Panc1 (cell line): ENCODE data around the gene INCA1. TPM values are rescaled to one million over a fixed set of nuclear protein-coding genes. Genes with fewer than 3 reads are reported as not detected.
A peak's percentile ranks its signal among the peaks of the same experiment; 100 is the strongest.

Experiments
- ATAC-seq: fragments of 200-7000 bp; cut with Tn5 transposase; 2 replicates; pipeline ENCODE4 v1.9.1; 2020; ENCODE audit warnings: mild to moderate bottlenecking, moderate library complexity
- BruUV-seq: library from RNA; stranded (reverse); fragments of 400-500 nt; replicated peaks from 2 replicates; lab custom pipeline; 2021; lab: Mats Ljungman, UMichigan
- CTCF ChIA-PET: fragments of 300-600 bp; sonication (Branson Sonifier 250); formaldehyde crosslinking; loops from one replicate; lab custom pipeline; 2022; ENCODE audit warnings: antibody characterized with exemption; lab: Charles Lee
- POLR2A ChIA-PET: fragments of 300-600 bp; sonication (Branson Sonifier 250); formaldehyde crosslinking; loops from one replicate; lab custom pipeline; 2022; ENCODE audit warnings: antibody characterized with exemption; lab: Charles Lee
- DNase-seq: peaks from one replicate; pipeline ENCODE4 v3.0.0-alpha.2; 2010; ENCODE audit warnings: low read depth, low spot score
- H3K27ac ChIP-seq: 2 replicates; pipeline ENCODE4 v1.5.1; 2011; ENCODE audit warnings: mild to moderate bottlenecking, low read length, inconsistent platforms
- H3K27me3 ChIP-seq: fragments of 200-500 bp; sonication (Bioruptor generic); 2 replicates; pipeline ENCODE4 v1.6.0; 2014; ENCODE audit warnings: low read length, inconsistent platforms; ENCODE audit not compliant: control insufficient read depth, insufficient read depth
- H3K36me3 ChIP-seq: fragments of 200-500 bp; sonication (Bioruptor generic); 2 replicates; pipeline ENCODE4 v1.5.1; 2014; ENCODE audit warnings: inconsistent platforms, mild to moderate bottlenecking, low read length, moderate library complexity; ENCODE audit not compliant: control insufficient read depth, insufficient read depth
- H3K4me1 ChIP-seq: 2 replicates; pipeline ENCODE4 v1.5.1; 2011; ENCODE audit warnings: inconsistent platforms, mild to moderate bottlenecking, low read length, moderate library complexity; ENCODE audit not compliant: control insufficient read depth, insufficient read depth
- H3K4me3 ChIP-seq, 2 experiments: 2 replicates each; pipeline ENCODE4 v1.5.1; 2011 to 2012; ENCODE audit warnings: low read depth in 2 of 2, low read length in 2 of 2, mild to moderate bottlenecking in 2 of 2, inconsistent platforms in 1 of 2, moderate library complexity in 1 of 2
- H3K9me3 ChIP-seq: fragments of 200-500 bp; sonication (Bioruptor generic); 2 replicates; pipeline ENCODE4 v1.5.1; 2014; ENCODE audit warnings: low read depth, mild to moderate bottlenecking, inconsistent platforms, low read length, moderate library complexity; ENCODE audit not compliant: control insufficient read depth, insufficient read depth
- POLR2AphosphoS5 ChIP-seq: IDR thresholded peaks from 2 replicates; pipeline ENCODE4 v1.6.1; 2012; ENCODE audit warnings: mild to moderate bottlenecking, low read depth, low read length, moderate library complexity
- SIN3A ChIP-seq: IDR thresholded peaks from 2 replicates; pipeline ENCODE4 v1.6.1; 2012; ENCODE audit warnings: low read depth, mild to moderate bottlenecking, low read length, moderate library complexity, borderline replicate concordance; ENCODE audit not compliant: insufficient read depth
- TCF7L2 ChIP-seq: IDR thresholded peaks from 2 replicates; pipeline ENCODE4 v1.6.1; 2011; ENCODE audit warnings: mild to moderate bottlenecking, low read depth, low read length, inconsistent platforms
- in situ Hi-C: cut with HindIII; loops from 2 replicates; pipeline ENCODE4 v1.10.0; 2016; ENCODE audit warnings: low sequenced_read_pairs, low pct_unique_long_range_greater_than_20kb
- intact Hi-C: fragments of 100-400 bp; cut with micrococcal nuclease; formaldehyde crosslinking; loops from one replicate; pipeline ENCODE4 v1.10.0; 2022; ENCODE audit not compliant: unreplicated experiment
- total RNA-seq: library from RNA; stranded (reverse); gene quantifications from one replicate; pipeline ENCODE4 v1.2.1, GENCODE V29; 2021; ENCODE audit not compliant: unreplicated experiment
- TF ChIP-seq, protein P1 (sequence below), 2 experiments: IDR thresholded peaks; 2 replicates each; pipeline ENCODE4 v1.6.1; 2011 to 2012; ENCODE audit warnings: low read depth in 2 of 2, control low read depth in 1 of 2, low read length in 1 of 2, mild to moderate bottlenecking in 1 of 2, moderate library complexity in 1 of 2; ENCODE audit not compliant: insufficient read depth in 1 of 2
- TF ChIP-seq, protein P2 (sequence below): fragments of 450-650 bp; IDR thresholded peaks from 2 replicates; pipeline ENCODE4 v1.5.1; 2017; ENCODE audit warnings: mild to moderate bottlenecking

The INCA1 gene
- total RNA-seq, 1 experiment from 2014 or later, result 1.7 TPM

DNA sequence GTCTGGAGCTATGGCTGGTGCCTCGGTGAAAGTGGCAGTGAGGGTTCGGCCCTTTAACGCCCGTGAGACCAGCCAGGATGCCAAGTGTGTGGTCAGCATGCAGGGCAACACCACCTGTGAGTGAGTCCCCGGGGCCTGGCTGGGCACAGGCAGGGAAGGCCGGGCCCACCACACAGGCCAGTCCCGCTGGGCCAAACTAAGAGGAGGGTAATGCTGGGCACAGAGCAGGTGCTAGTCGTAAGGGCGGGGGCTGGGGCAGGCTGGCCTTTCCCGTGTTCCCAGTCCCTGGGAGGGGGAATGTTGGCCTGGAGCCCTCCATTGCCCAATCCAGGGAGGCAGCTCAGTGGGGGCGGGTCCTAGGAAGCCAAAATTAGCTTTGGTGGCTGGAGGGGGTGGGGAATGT lies 2.9 kb upstream of the INCA1 start:
- CTCF ChIA-PET, result no interaction called here

DNA sequence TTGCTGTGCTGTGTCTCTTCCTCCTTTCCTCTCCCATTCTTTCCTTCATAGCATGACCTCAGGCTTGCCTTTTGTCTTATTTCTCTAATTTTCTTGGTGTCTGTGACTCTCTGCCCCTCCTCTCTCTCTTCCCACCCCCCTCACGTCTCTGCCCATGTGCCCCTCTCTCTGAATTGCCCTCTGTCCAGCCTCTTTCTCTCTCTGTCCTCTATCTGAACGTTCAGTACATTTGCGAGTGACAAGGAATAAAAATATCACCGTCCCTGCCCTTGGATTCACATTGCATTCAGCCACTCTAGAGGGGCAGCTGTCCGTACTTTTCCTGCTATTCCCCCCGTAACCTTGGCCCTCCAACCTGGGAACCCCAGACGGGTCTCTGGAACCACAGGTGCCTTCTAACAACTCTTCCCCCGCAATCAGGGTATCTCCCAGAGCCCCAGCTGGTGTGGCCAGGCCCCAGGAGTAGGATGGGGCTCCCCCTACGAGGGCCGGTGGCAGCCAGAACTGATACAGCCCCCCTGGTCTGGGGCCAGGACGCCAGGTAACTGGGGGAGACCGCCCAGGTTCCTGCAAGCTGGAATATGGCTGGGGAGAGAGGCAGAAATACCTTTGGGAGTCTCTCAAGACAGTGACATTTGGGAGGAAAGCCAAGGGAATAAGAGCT lies 2.2 kb upstream of the INCA1 start:
- Histone ChIP-seq H3K36me3 (peaks cover 6% of the 10 kb centered on the region), H3K27ac (peak overlapping the region; percentile 83; the same call in 1 of the 2 replicates), H3K9me3 (no peaks in the 10 kb centered on the region), H3K4me1 (no peaks in the 10 kb centered on the region), H3K4me3 (peak overlapping the region; percentile 74 to 79), H3K27me3 (no peaks in the 10 kb centered on the region)
- TSS peak; percentile 87 for BruUV-seq
- TF ChIP-seq, protein P1, sequence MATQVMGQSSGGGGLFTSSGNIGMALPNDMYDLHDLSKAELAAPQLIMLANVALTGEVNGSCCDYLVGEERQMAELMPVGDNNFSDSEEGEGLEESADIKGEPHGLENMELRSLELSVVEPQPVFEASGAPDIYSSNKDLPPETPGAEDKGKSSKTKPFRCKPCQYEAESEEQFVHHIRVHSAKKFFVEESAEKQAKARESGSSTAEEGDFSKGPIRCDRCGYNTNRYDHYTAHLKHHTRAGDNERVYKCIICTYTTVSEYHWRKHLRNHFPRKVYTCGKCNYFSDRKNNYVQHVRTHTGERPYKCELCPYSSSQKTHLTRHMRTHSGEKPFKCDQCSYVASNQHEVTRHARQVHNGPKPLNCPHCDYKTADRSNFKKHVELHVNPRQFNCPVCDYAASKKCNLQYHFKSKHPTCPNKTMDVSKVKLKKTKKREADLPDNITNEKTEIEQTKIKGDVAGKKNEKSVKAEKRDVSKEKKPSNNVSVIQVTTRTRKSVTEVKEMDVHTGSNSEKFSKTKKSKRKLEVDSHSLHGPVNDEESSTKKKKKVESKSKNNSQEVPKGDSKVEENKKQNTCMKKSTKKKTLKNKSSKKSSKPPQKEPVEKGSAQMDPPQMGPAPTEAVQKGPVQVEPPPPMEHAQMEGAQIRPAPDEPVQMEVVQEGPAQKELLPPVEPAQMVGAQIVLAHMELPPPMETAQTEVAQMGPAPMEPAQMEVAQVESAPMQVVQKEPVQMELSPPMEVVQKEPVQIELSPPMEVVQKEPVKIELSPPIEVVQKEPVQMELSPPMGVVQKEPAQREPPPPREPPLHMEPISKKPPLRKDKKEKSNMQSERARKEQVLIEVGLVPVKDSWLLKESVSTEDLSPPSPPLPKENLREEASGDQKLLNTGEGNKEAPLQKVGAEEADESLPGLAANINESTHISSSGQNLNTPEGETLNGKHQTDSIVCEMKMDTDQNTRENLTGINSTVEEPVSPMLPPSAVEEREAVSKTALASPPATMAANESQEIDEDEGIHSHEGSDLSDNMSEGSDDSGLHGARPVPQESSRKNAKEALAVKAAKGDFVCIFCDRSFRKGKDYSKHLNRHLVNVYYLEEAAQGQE (IDR thresholded peaks at IDR 0.05; ENCODE audit: insufficient read depth in 1 of 2, low read depth in 2 of 2, low read length in 1 of 2), result no peak
- TF ChIP-seq, protein P2, sequence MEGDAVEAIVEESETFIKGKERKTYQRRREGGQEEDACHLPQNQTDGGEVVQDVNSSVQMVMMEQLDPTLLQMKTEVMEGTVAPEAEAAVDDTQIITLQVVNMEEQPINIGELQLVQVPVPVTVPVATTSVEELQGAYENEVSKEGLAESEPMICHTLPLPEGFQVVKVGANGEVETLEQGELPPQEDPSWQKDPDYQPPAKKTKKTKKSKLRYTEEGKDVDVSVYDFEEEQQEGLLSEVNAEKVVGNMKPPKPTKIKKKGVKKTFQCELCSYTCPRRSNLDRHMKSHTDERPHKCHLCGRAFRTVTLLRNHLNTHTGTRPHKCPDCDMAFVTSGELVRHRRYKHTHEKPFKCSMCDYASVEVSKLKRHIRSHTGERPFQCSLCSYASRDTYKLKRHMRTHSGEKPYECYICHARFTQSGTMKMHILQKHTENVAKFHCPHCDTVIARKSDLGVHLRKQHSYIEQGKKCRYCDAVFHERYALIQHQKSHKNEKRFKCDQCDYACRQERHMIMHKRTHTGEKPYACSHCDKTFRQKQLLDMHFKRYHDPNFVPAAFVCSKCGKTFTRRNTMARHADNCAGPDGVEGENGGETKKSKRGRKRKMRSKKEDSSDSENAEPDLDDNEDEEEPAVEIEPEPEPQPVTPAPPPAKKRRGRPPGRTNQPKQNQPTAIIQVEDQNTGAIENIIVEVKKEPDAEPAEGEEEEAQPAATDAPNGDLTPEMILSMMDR, result no peak
- TF ChIP-seq POLR2AphosphoS5, result no peak
- no peak for TF ChIP-seq TCF7L2
- TF ChIP-seq SIN3A, result no peak
- in situ Hi-C loops (no loop called here), intact Hi-C loops (no loop called here)
- CTCF ChIA-PET, result no interaction called here
- POLR2A ChIA-PET, result no interaction called here
- no peak for ATAC-seq
- no peak for DNase-seq

More for the DNA sequence above, 2.9 kb upstream of the INCA1 start:
- intact Hi-C loops, result no loop called here
- POLR2A ChIA-PET, result no interaction called here
- BruUV-seq, result no TSS peak
- Histone ChIP-seq H3K9me3 (no peaks in the 10 kb centered on the region), H3K36me3 (peaks cover 8% of the 10 kb centered on the region), H3K4me1 (no peaks in the 10 kb centered on the region), H3K27me3 (no peaks in the 10 kb centered on the region), H3K27ac (no peak overlapping the region), H3K4me3 (no peak overlapping the region)
- no peak for DNase-seq
- TF ChIP-seq, protein P1 (IDR thresholded peaks at IDR 0.05; ENCODE audit: insufficient read depth in 1 of 2, low read depth in 2 of 2, low read length in 1 of 2), result no peak
- no peak for TF ChIP-seq SIN3A
- no peak for TF ChIP-seq POLR2AphosphoS5
- TF ChIP-seq, protein P2, result no peak
- TF ChIP-seq TCF7L2, result no peak
- no peak for ATAC-seq
- in situ Hi-C loops, result no loop called here
